Astrocyte (in vitro differentiated cells and primary cell): ENCODE results near the gene TP53. TPM values are rescaled to one million over a fixed set of nuclear protein-coding genes. Genes with fewer than 3 reads are reported as not detected.

Experiments
- DNase-seq: peaks from one replicate; pipeline ENCODE4 v3.0.0-alpha.2; 2010; ENCODE audit warnings: low read depth
- FAIRE-seq: peaks from 2 replicates; lab custom pipeline; 2011; peaks lifted over from hg19 to GRCh38; lab: Jason Lieb, UNC
- H2AFZ ChIP-seq: 2 replicates; pipeline ENCODE4 v1.6.0; 2012; ENCODE audit warnings: low read depth, low read length, inconsistent platforms
- H3K27ac ChIP-seq: 2 replicates; pipeline ENCODE4 v1.5.1; 2011; ENCODE audit warnings: low read depth, low read length, inconsistent platforms
- H3K27me3 ChIP-seq: 2 replicates; pipeline ENCODE4 v1.6.0; 2011; ENCODE audit warnings: low read length, inconsistent platforms; ENCODE audit not compliant: insufficient read depth
- H3K36me3 ChIP-seq: 2 replicates; pipeline ENCODE4 v1.5.1; 2011; ENCODE audit warnings: low read length, inconsistent platforms; ENCODE audit not compliant: insufficient read depth
- H3K4me1 ChIP-seq: 2 replicates; pipeline ENCODE4 v1.5.1; 2011; ENCODE audit warnings: low read length, inconsistent platforms; ENCODE audit not compliant: insufficient read depth
- H3K4me2 ChIP-seq: 2 replicates; pipeline ENCODE4 v1.6.0; 2012; ENCODE audit warnings: low read length, inconsistent platforms
- H3K4me3 ChIP-seq: 2 replicates; pipeline ENCODE4 v1.5.1; 2011; ENCODE audit warnings: low read depth, mild to moderate bottlenecking, low read length, inconsistent platforms; ENCODE audit not compliant: insufficient read depth
- H3K79me2 ChIP-seq: 2 replicates; pipeline ENCODE4 v1.6.0; 2012; ENCODE audit warnings: mild to moderate bottlenecking, low read length, inconsistent platforms; ENCODE audit not compliant: insufficient read depth
- H3K9ac ChIP-seq: 2 replicates; pipeline ENCODE4 v1.6.0; 2012; ENCODE audit warnings: mild to moderate bottlenecking, low read length, inconsistent platforms
- H3K9me3 ChIP-seq: 2 replicates; pipeline ENCODE4 v1.5.1; 2012; ENCODE audit warnings: low read depth, mild to moderate bottlenecking, low read length, inconsistent platforms; ENCODE audit not compliant: insufficient read depth
- H4K20me1 ChIP-seq: 2 replicates; pipeline ENCODE4 v1.6.0; 2012; ENCODE audit warnings: low read length, inconsistent platforms; ENCODE audit not compliant: insufficient read depth
- H3K27ac Mint-ChIP-seq: one replicate; pipeline ENCODE4 v1.8.0; 2021; ENCODE audit warnings: mild to moderate bottlenecking, mixed read lengths; ENCODE audit not compliant: unreplicated experiment
- H3K27me3 Mint-ChIP-seq: one replicate; pipeline ENCODE4 v1.8.0; 2021; ENCODE audit warnings: low read depth, mixed read lengths; ENCODE audit not compliant: unreplicated experiment
- H3K36me3 Mint-ChIP-seq: one replicate; pipeline ENCODE4 v1.8.0; 2021; ENCODE audit warnings: low read depth, mixed read lengths; ENCODE audit not compliant: unreplicated experiment
- H3K4me1 Mint-ChIP-seq: one replicate; pipeline ENCODE4 v1.8.0; 2021; ENCODE audit warnings: low read depth, mixed read lengths; ENCODE audit not compliant: unreplicated experiment
- H3K4me3 Mint-ChIP-seq: one replicate; pipeline ENCODE4 v1.8.0; 2021; ENCODE audit warnings: mild to moderate bottlenecking, moderate library complexity, mixed read lengths; ENCODE audit not compliant: unreplicated experiment
- H3K9me3 Mint-ChIP-seq: one replicate; pipeline ENCODE4 v1.8.0; 2021; ENCODE audit warnings: mild to moderate bottlenecking, mixed read lengths; ENCODE audit not compliant: unreplicated experiment
- EZH2 ChIP-seq: IDR thresholded peaks from 2 replicates; pipeline ENCODE4 v1.6.1; 2012; ENCODE audit warnings: mild to moderate bottlenecking, low read length, inconsistent platforms; ENCODE audit not compliant: insufficient read depth
- total RNA-seq: library from RNA; stranded (reverse); gene quantifications from 2 replicates; pipeline ENCODE4 v1.2.1, GENCODE V29; 2021
- TF ChIP-seq, protein P1 (sequence below): IDR thresholded peaks from 2 replicates; pipeline ENCODE4 v1.5.1; 2011; ENCODE audit warnings: low read depth, mild to moderate bottlenecking, inconsistent platforms, low read length, moderate library complexity; ENCODE audit not compliant: insufficient read depth

TP53 gene
- total RNA-seq, 1 donor from 2014 or later, result 94.4 TPM

DNA sequence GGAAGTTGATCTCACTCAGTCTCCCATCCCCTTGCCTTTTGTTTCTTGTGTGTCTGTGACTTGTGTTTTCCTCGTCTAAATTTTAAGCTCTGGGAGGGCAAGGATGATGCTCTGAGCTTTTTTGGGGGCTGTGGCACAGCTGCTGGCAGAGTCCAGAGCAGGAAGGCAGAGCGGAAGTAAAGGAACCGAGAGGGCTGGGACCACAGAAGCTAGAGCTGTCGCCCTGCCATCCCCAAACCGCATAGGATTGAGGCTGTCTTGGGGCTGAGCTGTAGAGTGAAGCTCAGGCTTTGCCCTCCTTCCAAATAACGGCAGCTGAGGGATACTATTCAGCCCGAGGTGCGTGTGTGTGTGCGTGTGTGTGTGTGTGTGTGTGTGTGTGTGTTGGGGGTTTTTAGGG lies 26.5 kb upstream of the TP53 start:
- TF ChIP-seq EZH2, result no peak
- TF ChIP-seq, protein P1, sequence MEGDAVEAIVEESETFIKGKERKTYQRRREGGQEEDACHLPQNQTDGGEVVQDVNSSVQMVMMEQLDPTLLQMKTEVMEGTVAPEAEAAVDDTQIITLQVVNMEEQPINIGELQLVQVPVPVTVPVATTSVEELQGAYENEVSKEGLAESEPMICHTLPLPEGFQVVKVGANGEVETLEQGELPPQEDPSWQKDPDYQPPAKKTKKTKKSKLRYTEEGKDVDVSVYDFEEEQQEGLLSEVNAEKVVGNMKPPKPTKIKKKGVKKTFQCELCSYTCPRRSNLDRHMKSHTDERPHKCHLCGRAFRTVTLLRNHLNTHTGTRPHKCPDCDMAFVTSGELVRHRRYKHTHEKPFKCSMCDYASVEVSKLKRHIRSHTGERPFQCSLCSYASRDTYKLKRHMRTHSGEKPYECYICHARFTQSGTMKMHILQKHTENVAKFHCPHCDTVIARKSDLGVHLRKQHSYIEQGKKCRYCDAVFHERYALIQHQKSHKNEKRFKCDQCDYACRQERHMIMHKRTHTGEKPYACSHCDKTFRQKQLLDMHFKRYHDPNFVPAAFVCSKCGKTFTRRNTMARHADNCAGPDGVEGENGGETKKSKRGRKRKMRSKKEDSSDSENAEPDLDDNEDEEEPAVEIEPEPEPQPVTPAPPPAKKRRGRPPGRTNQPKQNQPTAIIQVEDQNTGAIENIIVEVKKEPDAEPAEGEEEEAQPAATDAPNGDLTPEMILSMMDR, result no peak
- no peaks in the 10 kb centered on the region for H3K4me1 Mint-ChIP-seq
- Histone ChIP-seq H3K27ac (no peak overlapping the region), H2AFZ (no peak overlapping the region), H3K4me2 (no peak overlapping the region), H3K79me2 (no peaks in the 10 kb centered on the region), H3K9ac (no peak overlapping the region), H3K27me3 (peaks cover 33% of the 10 kb centered on the region), H3K4me1 (peaks cover 13% of the 10 kb centered on the region), H3K4me3 (no peak overlapping the region), H3K9me3 (no peaks in the 10 kb centered on the region), H4K20me1 (no peaks in the 10 kb centered on the region), H3K36me3 (no peaks in the 10 kb centered on the region)
- no peak overlapping the region for H3K4me3 Mint-ChIP-seq
- FAIRE-seq, result no peak
- peaks cover 23% of the 10 kb centered on the region for H3K27me3 Mint-ChIP-seq
- no peaks in the 10 kb centered on the region for H3K9me3 Mint-ChIP-seq
- H3K36me3 Mint-ChIP-seq, result peaks cover 5% of the 10 kb centered on the region
- H3K27ac Mint-ChIP-seq, result no peak overlapping the region
- DNase-seq, result no peak

DNA sequence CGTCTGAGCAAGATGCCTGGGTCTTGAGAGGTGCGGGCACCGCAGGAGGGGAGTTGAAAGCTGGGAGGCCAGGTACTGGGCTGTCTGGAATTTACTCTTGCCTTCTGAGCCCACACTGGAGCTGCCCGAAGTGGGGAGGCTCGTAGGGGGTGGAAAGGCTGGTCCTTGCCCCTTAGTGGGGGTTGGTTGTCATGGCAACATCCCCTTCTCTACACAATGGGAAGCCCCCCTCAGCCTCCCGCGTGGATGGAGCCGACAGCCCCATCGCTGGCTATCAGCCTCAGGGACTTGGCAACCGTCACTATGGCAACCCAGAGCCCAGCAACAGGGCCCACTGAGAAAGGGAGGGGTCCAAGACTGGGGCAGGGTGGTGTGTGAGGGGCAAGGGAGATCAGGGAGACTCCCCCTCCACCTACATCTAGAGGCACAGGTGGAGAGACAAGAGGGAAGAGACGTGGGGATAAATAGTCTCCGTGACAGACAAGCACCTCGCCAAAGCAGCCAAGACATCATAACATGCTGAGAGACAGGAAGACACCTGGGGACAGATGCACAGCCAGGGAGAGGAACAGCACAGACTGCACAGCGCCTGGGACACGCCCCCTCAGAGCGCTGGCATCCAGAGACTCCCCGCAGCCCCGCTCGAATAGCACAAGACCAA lies 25.0 kb upstream of the TP53 start:
- Histone ChIP-seq H3K4me2 (no peak overlapping the region), H3K27ac (no peak overlapping the region), H3K27me3 (peaks cover 26% of the 10 kb centered on the region), H3K36me3 (no peaks in the 10 kb centered on the region), H3K79me2 (no peaks in the 10 kb centered on the region), H3K4me1 (peaks cover 13% of the 10 kb centered on the region), H3K9ac (no peak overlapping the region), H3K4me3 (no peak overlapping the region), H2AFZ (no peak overlapping the region), H3K9me3 (no peaks in the 10 kb centered on the region), H4K20me1 (no peaks in the 10 kb centered on the region)
- peaks cover 5% of the 10 kb centered on the region for H3K36me3 Mint-ChIP-seq
- no peak overlapping the region for H3K4me3 Mint-ChIP-seq
- TF ChIP-seq EZH2, result no peak
- TF ChIP-seq, protein P1, result no peak
- FAIRE-seq, result no peak
- DNase-seq, result no peak
- H3K27me3 Mint-ChIP-seq, result peaks cover 17% of the 10 kb centered on the region
- no peaks in the 10 kb centered on the region for H3K4me1 Mint-ChIP-seq
- no peak overlapping the region for H3K27ac Mint-ChIP-seq
- no peaks in the 10 kb centered on the region for H3K9me3 Mint-ChIP-seq

DNA sequence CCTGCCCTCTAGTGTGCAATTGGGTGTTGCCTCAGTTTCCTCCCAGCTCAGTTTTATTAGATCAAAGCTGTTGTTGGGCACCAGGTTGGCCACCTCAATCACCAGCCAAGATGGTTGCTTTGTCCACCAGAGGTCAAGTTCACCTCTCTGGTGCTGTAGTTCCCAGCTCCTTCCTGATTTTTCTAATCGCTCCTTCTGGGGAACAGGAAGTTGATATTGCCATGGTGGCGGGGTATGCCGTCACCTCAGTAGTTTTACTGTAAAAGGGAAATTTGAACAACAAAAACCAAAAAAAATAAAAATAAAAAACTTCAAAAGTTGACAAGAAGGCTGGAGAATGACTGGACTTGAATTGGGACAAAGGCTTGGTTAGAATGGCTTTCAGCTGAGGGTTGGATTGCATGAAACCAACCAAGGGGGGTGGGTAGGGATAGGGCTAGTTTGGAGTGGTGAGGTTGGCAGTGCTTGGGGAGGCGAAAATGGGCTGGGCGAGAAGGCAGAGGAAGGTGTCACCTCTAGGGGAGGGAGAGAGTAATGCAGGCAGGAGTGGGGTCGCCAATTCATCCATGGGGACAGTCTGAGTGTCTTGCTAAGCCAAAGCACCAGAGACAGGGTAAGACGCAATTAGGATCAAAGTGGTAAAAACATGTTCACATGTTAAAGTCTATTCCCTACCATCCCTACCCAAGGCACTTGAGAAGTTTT lies 23.9 kb upstream of the TP53 start:
- Histone ChIP-seq H3K9me3 (no peaks in the 10 kb centered on the region), H3K36me3 (no peaks in the 10 kb centered on the region), H3K27me3 (peaks cover 32% of the 10 kb centered on the region), H3K4me3 (no peak overlapping the region), H3K4me1 (peaks cover 5% of the 10 kb centered on the region), H4K20me1 (no peaks in the 10 kb centered on the region), H3K27ac (no peak overlapping the region), H3K9ac (no peak overlapping the region), H3K79me2 (no peaks in the 10 kb centered on the region), H3K4me2 (no peak overlapping the region), H2AFZ (no peak overlapping the region)
- Mint-ChIP-seq H3K27ac (peak overlapping the region; percentile 13), H3K27me3 (peaks cover 22% of the 10 kb centered on the region), H3K4me3 (peak overlapping the region; percentile 12), H3K9me3 (no peaks in the 10 kb centered on the region), H3K4me1 (peaks cover 1% of the 10 kb centered on the region), H3K36me3 (peaks cover 5% of the 10 kb centered on the region)
- DNase-seq, result no peak
- no peak for TF ChIP-seq EZH2
- TF ChIP-seq, protein P1, result no peak
- FAIRE-seq, result no peak
